A172 (cell line): Measurements from ENCODE around the gene EIF6. TPM values are rescaled to one million over a fixed set of nuclear protein-coding genes. Genes with fewer than 3 reads are reported as not detected.
A peak's percentile ranks its signal among the peaks of the same experiment; 100 is the strongest.

Experiments
- DNase-seq: peaks from one replicate; pipeline ENCODE4 v3.0.0-alpha.2; 2015; ENCODE audit warnings: low spot score
- total RNA-seq: library from RNA; depleted of rRNA; stranded (reverse); fragments of >200 nt; shearing (Covaris generic); gene quantifications from 2 replicates; pipeline ENCODE4 v1.2.3, GENCODE V29; 2014

The EIF6 gene
- total RNA-seq, 1 experiment from 2014 or later: 230 TPM

- DNase-seq: no peak
Observed at GRCh38 chr20:35295058-35295457, 10.5 kb upstream of the EIF6 start.

DNA sequence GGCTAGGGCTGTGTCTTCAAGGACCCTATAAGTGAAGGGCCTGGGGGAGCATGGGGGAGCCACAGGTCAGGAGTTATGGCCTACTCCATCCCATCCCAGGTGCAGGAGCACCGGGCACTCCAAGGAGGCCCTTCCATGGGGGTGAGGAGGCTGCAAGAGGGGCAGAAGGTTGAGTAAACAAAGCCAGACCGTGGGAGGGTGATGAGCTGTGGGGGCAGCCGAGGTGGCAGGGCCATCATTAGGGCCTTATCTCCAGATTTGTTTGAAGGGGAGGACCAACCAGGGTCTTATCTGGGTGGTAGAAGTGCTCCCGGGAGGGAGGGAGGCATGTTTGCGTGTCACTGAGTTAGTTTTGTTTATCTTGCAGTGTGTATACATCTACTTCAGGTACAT lies 9.7 kb upstream of the EIF6 start:
- no peak for DNase-seq

DNA sequence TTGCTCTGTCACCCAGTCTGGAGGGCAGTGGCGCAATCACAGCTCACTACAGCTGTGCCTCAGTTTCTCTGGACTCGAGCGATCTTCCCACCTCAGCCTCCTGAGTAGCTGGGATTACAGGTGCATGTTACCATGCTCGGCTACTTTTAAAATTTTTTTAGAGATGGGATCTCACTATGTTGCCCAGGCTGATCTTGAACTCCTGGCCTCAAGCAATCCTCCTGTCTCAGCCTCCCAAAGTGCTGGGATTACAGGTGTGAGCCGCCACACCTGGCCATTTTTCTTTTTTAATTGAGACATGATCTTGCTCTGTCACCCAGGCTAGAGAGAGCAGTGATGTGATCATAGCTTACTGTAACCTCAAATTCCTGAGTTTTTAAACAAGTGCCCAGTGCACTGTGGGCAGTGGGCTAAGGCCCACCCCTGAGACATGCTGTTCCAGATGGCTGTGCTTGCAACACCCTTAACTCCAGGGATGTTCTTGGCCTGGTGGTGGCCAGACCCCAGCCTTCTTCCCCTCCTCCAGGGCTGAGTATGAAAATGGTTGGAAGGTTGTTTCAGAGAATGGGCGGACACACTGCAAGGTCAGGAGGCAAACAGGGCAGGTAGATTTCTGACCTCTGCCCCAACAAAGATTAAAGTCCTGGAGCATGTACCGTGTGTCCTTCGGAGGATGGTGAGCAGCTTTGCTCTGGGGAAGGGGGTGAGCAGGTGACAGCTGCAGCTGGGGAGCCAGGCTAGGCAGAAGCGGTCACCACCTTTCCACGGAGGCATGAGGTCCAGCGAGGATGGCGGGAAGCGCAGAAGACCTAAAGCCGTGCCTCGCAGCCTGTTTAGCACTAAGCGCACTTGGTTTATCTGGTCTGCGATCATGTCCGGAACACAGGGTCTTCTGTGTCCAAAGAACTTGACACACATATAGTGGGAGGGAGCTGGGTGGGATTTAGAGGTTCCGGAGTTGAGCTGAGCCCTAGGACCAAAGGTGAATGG lies 9.0 kb upstream of the EIF6 start:
- no peak for DNase-seq

GRCh38 chr20:35292504-35293285 lies 8.1 kb upstream of the EIF6 start:
- DNase-seq: no peak

GRCh38 chr20:35291654-35292503 lies 7.3 kb upstream of the EIF6 start, which contains the start of gene FAM83C:
Gene FAM83C (minus strand): TSS chr20:35292425. CDS start chr20:35292304, 121 bp downstream.
- no peak for DNase-seq

DNA sequence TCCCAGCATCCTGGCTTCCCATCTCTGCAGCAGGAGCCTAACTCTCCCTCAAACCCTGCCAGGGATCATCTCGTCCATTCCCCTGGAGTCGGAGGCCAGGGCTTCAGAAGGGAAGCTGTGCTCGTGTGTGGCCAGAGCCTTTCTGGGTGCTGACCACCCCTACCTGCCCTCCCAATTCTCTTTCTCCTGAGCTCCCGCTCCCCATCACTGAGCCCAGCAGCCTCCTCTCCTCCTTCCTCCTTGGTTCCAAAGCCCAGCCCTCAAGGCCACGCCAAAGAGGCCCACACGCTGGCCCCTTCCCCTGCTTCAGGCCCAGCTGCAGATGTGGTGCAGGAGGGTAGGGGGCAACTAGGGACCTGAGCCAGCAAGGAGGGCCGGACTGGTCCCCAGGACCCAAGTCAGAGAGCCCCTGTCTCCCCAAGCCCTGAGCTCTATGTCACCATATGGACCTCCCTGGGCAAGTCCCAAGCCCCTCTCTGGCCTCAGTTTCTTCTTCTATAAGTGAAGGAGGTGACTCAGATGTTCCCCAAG lies 6.4 kb upstream of the EIF6 start:
- no peak for DNase-seq

- no peak for DNase-seq
Observed at GRCh38 chr20:35290186-35290886, 5.8 kb upstream of the EIF6 start.

DNA sequence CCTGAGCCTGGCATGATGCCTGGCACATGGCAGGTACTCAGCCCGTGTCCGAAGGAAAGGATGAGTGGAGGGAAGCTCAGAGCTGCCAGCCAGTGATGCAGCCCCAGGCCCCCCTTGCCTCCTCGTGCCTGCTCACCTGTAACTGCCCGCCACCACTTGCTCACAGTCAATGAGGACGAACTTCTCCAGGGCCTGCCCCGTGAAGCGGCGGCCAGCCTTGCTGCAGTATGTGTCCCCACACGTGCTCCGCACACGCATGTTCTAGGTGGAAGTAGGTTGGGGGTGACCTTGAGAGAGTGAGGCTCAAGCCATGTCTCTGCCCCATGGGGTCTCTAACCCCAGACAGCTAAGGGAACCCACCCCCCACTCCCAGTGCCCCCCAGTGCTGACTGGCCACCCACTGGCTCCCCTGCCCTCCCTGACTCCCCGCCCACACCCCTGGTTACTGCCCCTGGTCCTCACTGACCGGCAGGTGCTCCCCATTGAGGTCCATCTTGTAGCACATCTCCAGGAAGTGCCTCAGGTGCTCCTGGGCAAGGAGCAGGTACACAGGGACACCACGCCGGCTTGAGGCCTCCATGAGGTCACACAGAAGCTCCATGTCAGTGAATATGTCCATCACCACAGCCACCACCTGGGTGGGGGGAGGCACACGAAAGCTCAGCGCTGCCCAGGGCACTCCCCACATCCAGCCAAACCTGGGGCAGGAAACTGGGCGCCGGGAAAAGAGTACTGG lies 3.9 kb upstream of the EIF6 start:
- DNase-seq: no peak

DNA sequence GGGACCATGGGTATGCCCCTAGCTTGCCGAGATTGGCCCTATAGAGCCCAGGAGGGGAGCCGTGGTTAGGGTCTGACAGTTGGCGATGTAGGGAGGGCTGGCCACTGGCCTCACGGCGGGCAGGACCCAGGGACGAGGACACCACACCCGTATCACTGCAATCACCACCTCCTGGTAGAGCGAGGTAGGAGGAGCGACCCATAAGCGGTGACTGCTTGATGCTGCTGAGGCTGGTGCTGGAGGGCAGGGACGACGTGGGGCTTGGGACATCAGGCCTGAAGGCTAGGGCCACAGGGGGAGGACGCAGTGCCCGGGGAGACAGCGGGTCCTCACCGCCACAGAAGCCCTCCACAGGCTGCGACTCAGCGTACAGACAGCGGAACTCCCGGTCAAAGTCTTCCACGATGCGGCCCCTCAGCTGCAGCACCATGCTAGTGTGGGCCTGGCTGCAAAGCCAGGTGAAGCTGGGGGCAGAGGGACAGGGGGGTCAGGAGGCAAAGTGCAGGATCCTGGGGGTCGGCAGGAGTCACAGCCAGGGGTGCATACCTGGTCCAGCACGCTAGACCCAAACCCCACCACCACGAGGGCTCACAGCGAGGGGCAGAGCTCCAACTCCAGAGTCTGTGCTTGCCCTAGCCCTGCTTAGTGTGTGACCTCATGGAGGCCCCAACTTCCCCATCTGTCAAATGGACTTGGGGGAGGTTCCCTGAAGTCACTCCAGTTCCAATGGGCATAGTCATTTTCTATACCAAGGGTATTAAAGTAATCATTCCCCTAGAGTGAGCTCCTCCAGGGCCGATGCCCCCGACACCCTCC lies 3.1 kb upstream of the EIF6 start:
- no peak for DNase-seq

GRCh38 chr20:35286899-35287508 lies 2.4 kb upstream of the EIF6 start:
- no peak for DNase-seq

DNA sequence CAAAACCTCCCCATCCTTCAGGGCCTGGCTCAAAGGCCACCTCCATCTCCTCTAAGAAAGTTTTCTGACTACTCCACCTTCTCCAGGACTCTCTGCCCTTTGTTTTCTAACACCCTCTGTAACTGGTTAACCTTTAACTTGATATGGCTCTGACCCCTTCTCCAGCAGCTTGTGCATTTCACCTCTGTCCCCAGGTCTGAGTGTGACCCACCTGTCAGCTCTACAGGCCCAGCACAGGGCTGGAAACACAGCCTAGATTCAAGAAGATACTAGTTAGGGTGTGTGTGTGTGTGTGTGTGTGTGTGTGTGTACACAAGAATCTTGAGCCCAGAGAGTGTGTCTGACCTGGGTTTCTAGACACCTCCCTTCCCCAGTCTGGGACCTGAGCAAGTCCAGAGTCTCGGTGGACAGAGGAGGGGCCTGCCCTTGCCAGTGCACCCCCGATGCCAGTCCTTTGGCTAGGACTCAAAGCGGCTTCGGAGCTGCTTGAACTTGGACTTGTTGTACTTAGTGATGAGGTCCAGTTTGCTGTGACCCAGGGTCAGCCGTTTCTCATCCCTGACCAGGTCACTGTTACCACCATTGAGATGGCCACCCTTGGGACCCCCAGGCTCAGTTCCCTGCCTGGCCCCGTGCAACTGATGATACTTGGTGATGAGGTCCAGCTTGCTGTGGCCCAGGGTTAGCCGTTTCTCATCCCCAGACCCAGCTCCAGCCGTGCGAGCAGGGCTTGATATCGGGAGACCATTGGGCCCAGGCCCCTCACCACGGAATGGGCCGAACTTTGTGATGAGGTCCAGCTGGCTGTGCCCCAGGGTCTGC lies 1.7 kb upstream of the EIF6 start:
- DNase-seq: no peak

GRCh38 chr20:35285806-35286076 lies 1.2 kb upstream of the EIF6 start:
- peak; percentile 33 for DNase-seq

DNA sequence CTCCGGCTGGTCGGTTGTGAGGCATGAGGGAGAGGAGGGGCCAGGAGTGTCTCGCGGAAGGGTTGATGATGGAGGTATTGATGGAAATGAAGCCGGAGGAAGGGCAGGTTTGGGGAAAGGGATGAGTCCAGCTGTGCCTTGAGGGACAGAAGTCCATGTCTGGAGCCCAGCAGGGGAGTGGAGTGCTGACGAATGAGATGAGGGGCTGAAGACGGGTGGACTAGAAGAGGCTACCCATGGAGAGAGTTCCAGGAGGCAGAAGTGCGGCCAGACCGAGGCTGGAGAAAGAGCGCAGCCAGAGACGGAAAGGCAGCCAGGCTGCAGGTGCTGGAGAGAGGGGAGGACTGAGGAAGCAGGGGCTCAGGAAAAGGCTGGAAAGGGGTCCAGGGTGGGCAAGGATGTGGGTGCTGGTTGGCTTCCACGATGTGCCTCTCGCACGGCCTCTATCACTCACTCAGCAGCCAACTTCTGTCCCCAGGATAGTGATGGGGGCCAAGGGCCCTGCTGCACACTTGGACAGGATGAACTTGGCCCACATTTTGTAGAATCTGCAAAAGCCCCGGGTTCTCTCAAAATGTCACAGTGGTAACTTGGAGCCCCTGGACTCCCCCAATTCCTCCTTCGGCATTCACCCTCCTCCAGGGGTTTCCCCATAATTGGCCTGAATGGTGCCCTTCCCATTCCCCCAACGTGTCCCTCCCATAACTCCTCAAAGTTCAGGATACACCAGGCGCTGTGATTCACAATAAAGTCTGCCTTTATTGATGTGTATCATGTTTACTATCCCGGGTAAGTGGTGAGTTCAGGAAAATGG lies 627 bp upstream of the EIF6 start:
- no peak for DNase-seq

- no peak for DNase-seq
Observed at GRCh38 chr20:35283441-35284266, 918 bp downstream of the EIF6 start.

GRCh38 chr20:35281506-35282101 lies 3.0 kb downstream of the EIF6 start:
- DNase-seq: no peak

DNA sequence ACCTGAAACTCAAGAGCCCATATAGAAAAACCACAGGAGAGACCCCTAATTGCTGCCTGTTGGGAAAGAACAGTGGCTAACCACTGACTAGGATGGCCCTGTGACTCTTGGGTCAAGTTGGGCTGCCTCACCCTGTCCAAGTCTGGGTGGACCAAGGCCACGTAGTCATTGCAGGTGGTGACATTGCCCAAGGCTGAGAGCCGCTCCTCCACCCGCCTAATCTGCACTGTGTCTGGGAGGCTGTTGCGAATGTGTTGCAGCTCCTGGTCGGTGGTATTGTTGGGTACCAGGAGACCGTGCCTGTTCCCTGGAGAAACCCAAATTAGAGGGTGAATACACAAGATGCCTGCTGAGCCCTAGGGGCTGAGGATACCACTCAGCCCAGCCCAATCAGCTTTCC lies 4.0 kb downstream of the EIF6 start:
- no peak for DNase-seq
